BLaER1 (cell line): ENCODE data around the gene CETP.

Source experiments
- H3K27ac ChIP-seq: shearing (Covaris generic); formaldehyde crosslinking; 2 replicates; pipeline ENCODE4 v1.8.1; 2022
- H3K27me3 ChIP-seq: shearing (Covaris generic); formaldehyde crosslinking; 2 replicates; pipeline ENCODE4 v1.8.1; 2022
- H3K36me3 ChIP-seq: shearing (Covaris generic); formaldehyde crosslinking; 2 replicates; pipeline ENCODE4 v1.8.1; 2022
- H3K4me1 ChIP-seq: shearing (Covaris generic); formaldehyde crosslinking; 2 replicates; pipeline ENCODE4 v1.8.1; 2022
- H3K4me2 ChIP-seq: shearing (Covaris generic); formaldehyde crosslinking; 2 replicates; pipeline ENCODE4 v1.8.1; 2022
- H3K4me3 ChIP-seq: shearing (Covaris generic); formaldehyde crosslinking; 2 replicates; pipeline ENCODE4 v1.8.1; 2022
- H3K9ac ChIP-seq: shearing (Covaris generic); formaldehyde crosslinking; 2 replicates; pipeline ENCODE4 v1.8.1; 2022
- H3K9me3 ChIP-seq: shearing (Covaris generic); formaldehyde crosslinking; 2 replicates; pipeline ENCODE4 v1.8.1; 2022
- H4K20me1 ChIP-seq: shearing (Covaris generic); formaldehyde crosslinking; 2 replicates; pipeline ENCODE4 v1.8.1; 2022
- Cebpa-rat ChIP-seq: shearing (Covaris generic); IDR thresholded peaks from 2 replicates; pipeline ENCODE4 v1.8.1; 2022

The CETP gene

DNA sequence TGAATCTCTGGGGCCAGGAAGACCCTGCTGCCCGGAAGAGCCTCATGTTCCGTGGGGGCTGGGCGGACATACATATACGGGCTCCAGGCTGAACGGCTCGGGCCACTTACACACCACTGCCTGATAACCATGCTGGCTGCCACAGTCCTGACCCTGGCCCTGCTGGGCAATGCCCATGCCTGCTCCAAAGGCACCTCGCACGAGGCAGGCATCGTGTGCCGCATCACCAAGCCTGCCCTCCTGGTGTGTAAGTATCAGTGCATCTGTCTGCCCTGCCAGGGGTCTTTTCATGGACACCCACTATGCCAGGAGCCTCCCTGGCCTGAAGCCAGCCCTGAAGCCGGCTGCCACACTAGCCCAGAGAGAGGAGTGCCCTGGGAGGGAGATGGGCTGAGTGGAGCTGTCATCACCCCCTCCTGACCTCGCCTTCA is at the start of gene CETP:
Gene CETP (plus strand): TSS at position 100 of the 431 bp plus-strand sequence. CDS start 30 bp downstream, at position 130.
- Histone ChIP-seq H3K9ac (no peak within 1 kb of the TSS), H3K27me3 (no peaks in the 10 kb centered on the region), H3K36me3 (no peaks in the 10 kb centered on the region), H3K4me2 (peak within 1 kb of the TSS; percentile 39), H3K4me3 (no peak within 1 kb of the TSS), H4K20me1 (no peaks in the 10 kb centered on the region), H3K9me3 (no peaks in the 10 kb centered on the region), H3K27ac (no peak within 1 kb of the TSS), H3K4me1 (peaks cover 42% of the 10 kb centered on the region)
- no peak for TF ChIP-seq Cebpa-rat

- H3K4me2 ChIP-seq: peak overlapping the region; percentile 74
- no peak for TF ChIP-seq Cebpa-rat
- H3K4me1 ChIP-seq: peaks cover 55% of the 10 kb centered on the region
Measured at GRCh38 chr16:56912746-56913708, 48.7 kb upstream of the CETP start.

GRCh38 chr16:56914896-56915295 is 46.9 kb upstream of the CETP start:
- Histone ChIP-seq H4K20me1 (no peaks in the 10 kb centered on the region), H3K9ac (no peak overlapping the region), H3K9me3 (no peaks in the 10 kb centered on the region), H3K36me3 (no peaks in the 10 kb centered on the region), H3K4me1 (peaks cover 58% of the 10 kb centered on the region), H3K27ac (no peak overlapping the region), H3K27me3 (no peaks in the 10 kb centered on the region), H3K4me2 (no peak overlapping the region), H3K4me3 (no peak overlapping the region)
- TF ChIP-seq Cebpa-rat: no peak

More at GRCh38 chr16:56912746-56913708, 48.7 kb upstream of the CETP start:
- Histone ChIP-seq H4K20me1 (no peaks in the 10 kb centered on the region), H3K36me3 (no peaks in the 10 kb centered on the region), H3K4me3 (no peak overlapping the region), H3K27me3 (no peaks in the 10 kb centered on the region), H3K27ac (no peak overlapping the region), H3K9me3 (no peaks in the 10 kb centered on the region), H3K9ac (no peak overlapping the region)

DNA sequence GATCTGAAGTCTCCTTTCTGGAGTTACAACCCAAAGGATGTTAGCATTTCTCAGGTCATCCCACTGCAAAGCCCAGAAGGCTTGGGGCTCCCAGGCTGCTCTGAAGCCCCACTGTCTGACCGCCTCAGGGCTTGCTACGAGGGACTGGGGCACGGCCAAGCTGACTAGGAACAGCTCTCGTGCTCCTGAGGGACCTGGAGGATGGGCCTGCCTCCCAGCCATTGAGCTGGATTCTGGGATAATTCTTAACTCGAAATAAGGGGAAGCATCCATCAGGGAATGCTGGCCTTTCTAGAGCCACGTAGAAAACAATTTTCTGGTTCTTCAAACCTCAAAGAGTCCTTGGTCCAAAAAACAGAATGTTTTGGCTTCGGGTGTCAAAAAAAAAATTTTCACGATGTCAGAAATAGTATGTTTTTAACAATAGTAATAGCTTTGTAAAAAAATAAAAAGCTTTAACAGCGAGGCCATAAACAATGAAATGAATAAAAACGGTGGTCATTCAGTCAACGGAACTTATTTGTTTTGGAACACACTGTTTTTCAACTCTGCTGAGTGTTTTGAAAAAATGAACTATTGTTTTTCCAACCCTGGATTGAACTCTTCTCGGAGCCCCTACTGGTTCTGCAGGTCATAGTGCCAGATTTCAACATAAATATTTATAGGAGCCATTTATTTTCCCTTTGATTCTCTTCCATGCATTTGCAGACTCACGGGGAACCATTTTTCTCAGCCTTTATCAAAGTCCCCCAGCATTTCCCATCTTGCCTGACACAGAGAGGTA is 46.2 kb upstream of the CETP start:
- no peaks in the 10 kb centered on the region for H3K27me3 ChIP-seq
- 0 out of 2 replicates have a peak overlapping the region, but pooled peaks have one; percentile 80 for H3K4me2 ChIP-seq
- H3K9me3 ChIP-seq: no peaks in the 10 kb centered on the region
- H4K20me1 ChIP-seq: no peaks in the 10 kb centered on the region
- no peaks in the 10 kb centered on the region for H3K36me3 ChIP-seq
- H3K27ac ChIP-seq: no peak overlapping the region
- no peak for TF ChIP-seq Cebpa-rat
- peaks cover 54% of the 10 kb centered on the region for H3K4me1 ChIP-seq
- H3K9ac ChIP-seq: no peak overlapping the region
- H3K4me3 ChIP-seq: no peak overlapping the region

- no peak for TF ChIP-seq Cebpa-rat
- Histone ChIP-seq H3K9me3 (no peaks in the 10 kb centered on the region), H3K27me3 (no peaks in the 10 kb centered on the region), H3K4me2 (peak overlapping the region; percentile 80), H4K20me1 (no peaks in the 10 kb centered on the region), H3K4me3 (no peak overlapping the region), H3K27ac (peak overlapping the region; percentile 58), H3K4me1 (peaks cover 41% of the 10 kb centered on the region), H3K36me3 (no peaks in the 10 kb centered on the region), H3K9ac (no peak overlapping the region)
Measured at GRCh38 chr16:56916571-56917403, 45.0 kb upstream of the CETP start.

DNA sequence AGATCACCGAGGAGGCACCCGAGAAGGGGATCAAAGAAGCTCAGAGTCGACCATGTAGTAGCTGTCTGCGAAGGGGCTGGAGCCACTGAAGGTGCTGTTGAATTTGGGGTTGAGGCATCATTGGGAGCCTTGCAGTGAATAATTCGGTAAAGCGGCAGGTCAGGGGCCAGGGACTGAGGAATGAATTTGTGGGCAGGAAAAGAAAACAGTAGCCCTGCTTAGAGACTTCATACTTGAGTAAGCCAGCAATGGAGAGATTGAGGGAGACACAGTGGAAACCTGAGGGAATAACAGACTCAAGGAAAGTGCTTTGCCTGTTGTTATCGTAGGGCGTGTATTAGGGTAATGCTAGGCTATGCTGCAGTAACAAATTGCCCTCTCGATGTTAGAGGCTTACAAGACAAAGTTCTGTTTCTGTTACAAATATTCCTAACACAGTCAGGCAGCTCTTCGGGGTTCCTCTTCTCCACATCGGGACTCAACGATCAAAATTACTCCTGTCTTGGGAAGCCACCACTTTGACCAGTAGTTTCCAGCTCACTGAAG is 43.2 kb upstream of the CETP start:
- Histone ChIP-seq H3K36me3 (no peaks in the 10 kb centered on the region), H3K4me2 (no peak overlapping the region), H3K9ac (no peak overlapping the region), H3K4me1 (peaks cover 26% of the 10 kb centered on the region), H3K4me3 (no peak overlapping the region), H3K27ac (no peak overlapping the region), H3K9me3 (no peaks in the 10 kb centered on the region), H3K27me3 (no peaks in the 10 kb centered on the region), H4K20me1 (no peaks in the 10 kb centered on the region)
- TF ChIP-seq Cebpa-rat: no peak

DNA sequence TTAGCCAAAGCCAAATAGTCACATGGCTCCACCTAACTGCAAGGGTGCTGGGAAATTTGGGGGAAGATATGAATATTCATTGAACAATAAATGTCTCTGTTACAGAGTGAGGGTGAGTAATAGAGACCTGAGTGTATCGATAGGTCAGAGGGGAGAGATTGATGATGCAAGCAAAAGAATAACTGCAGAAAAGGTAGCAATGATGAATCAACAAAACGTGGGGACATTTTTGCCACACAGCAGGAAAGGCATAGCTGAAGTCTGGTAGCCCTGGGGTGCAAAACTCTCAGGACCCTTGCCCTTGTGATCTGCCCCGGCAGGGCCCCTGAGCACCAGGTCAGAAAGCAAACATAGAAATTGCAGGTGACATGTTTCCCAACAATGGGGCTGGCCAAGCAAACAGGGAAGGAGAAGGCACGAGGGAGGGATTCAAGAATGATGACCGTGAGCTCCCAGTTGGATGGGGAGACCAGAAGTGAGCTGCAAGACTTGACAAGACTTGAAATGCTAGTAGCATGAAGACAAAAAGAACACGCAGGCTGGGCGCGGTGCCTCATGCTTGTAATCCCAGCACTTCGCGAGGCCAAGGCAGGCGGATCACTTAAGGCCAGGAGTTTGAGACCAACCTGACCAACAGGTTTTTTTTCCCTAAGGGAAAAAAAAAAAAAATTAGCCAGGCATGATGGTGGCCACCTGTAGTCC is 42.5 kb upstream of the CETP start:
- peaks cover 30% of the 10 kb centered on the region for H3K4me1 ChIP-seq
- no peaks in the 10 kb centered on the region for H3K9me3 ChIP-seq
- no peak overlapping the region for H3K27ac ChIP-seq
- H3K36me3 ChIP-seq: no peaks in the 10 kb centered on the region
- H3K4me2 ChIP-seq: no peak overlapping the region
- H3K27me3 ChIP-seq: no peaks in the 10 kb centered on the region
- TF ChIP-seq Cebpa-rat: no peak
- H3K4me3 ChIP-seq: no peak overlapping the region
- no peaks in the 10 kb centered on the region for H4K20me1 ChIP-seq
- H3K9ac ChIP-seq: no peak overlapping the region

GRCh38 chr16:56921571-56921970 is 40.2 kb upstream of the CETP start:
- Histone ChIP-seq H3K27ac (no peak overlapping the region), H4K20me1 (no peaks in the 10 kb centered on the region), H3K9me3 (no peaks in the 10 kb centered on the region), H3K4me3 (no peak overlapping the region), H3K4me1 (peaks cover 32% of the 10 kb centered on the region), H3K36me3 (no peaks in the 10 kb centered on the region), H3K27me3 (no peaks in the 10 kb centered on the region), H3K4me2 (no peak overlapping the region), H3K9ac (no peak overlapping the region)
- TF ChIP-seq Cebpa-rat: no peak
